Measurements from ENCODE around the gene DACT3. TPM values are rescaled to one million over a fixed set of nuclear protein-coding genes. Genes with fewer than 3 reads are reported as not detected.

Gene DACT3
- total RNA-seq, 6 donors from 2014 or later: 1.8 to 12.0 (median 4.0) TPM

DNA sequence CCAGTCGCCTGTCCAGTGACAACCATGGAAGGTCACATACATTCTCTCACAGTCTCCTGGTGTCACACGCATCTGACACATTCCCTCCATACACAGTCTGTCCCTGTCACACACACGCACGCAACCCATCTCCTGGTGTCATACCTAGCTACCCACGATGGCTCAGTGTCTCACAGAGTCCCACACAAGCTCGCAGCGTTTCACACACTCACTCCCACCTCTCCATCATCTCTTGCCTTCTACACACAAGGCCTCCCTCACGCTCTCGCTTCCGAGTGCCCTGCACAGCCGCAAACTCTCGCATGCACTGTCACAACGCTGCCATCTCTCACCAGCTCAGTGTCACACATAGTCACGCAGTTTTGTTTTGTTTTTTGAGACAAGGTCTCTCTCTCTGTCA is 23.8 kb downstream of the DACT3 start:
- DNase-seq (no peak), ATAC-seq (ENCODE audit: low FRiP score in 2 of 2) (no peak)
- no peaks in the 10 kb centered on the region for H3K36me3 ChIP-seq
- TF ChIP-seq POLR2AphosphoS5 (IDR thresholded peaks at IDR 0.05) (no peak), POLR2A (IDR thresholded peaks at IDR 0.05) (no peak), EP300 (IDR thresholded peaks at IDR 0.05) (no peak)
- TF ChIP-seq, protein P1, sequence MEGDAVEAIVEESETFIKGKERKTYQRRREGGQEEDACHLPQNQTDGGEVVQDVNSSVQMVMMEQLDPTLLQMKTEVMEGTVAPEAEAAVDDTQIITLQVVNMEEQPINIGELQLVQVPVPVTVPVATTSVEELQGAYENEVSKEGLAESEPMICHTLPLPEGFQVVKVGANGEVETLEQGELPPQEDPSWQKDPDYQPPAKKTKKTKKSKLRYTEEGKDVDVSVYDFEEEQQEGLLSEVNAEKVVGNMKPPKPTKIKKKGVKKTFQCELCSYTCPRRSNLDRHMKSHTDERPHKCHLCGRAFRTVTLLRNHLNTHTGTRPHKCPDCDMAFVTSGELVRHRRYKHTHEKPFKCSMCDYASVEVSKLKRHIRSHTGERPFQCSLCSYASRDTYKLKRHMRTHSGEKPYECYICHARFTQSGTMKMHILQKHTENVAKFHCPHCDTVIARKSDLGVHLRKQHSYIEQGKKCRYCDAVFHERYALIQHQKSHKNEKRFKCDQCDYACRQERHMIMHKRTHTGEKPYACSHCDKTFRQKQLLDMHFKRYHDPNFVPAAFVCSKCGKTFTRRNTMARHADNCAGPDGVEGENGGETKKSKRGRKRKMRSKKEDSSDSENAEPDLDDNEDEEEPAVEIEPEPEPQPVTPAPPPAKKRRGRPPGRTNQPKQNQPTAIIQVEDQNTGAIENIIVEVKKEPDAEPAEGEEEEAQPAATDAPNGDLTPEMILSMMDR (IDR thresholded peaks at IDR 0.05): no peak
- peaks cover 0 to 15% (median 0%) of the 10 kb centered on the region in 4 donors for H3K27me3 ChIP-seq
- H3K4me1 ChIP-seq: peaks cover 33 to 49% (median 38%) of the 10 kb centered on the region in 4 donors
- H3K9me3 ChIP-seq: no peaks in the 10 kb centered on the region
- WGBS, 2 donors: 76 to 83% methylated on average over 14 of the region's 14 CpGs
- no peak overlapping the region for H3K27ac ChIP-seq
- H3K4me3 ChIP-seq: no peak overlapping the region

GRCh38 chr19:46635920-46636761 is 24.8 kb downstream of the DACT3 start, which contains the start of gene GNG8:
GNG8 (minus strand) TSS chr19:46636202; CDS start chr19:46634682, 1,520 bp downstream.
- H3K4me3 ChIP-seq: no peak within 1 kb of the TSS
- ATAC-seq (ENCODE audit: low FRiP score in 2 of 2) (no peak), DNase-seq (peak in 1 of 2 donors; percentile 83)
- H3K27ac ChIP-seq: no peak within 1 kb of the TSS
- H3K27me3 ChIP-seq: peaks cover 0 to 15% (median 0%) of the 10 kb centered on the region in 4 donors
- H3K36me3 ChIP-seq: no peaks in the 10 kb centered on the region
- no peaks in the 10 kb centered on the region for H3K9me3 ChIP-seq
- WGBS, 2 donors: 26 to 38% methylated on average over 18 to 31 of the region's 34 CpGs
- peaks cover 33 to 49% (median 38%) of the 10 kb centered on the region in 4 donors for H3K4me1 ChIP-seq
- TF ChIP-seq POLR2A (IDR thresholded peaks at IDR 0.05) (no peak), POLR2AphosphoS5 (IDR thresholded peaks at IDR 0.05) (no peak), EP300 (IDR thresholded peaks at IDR 0.05) (no peak)
- TF ChIP-seq, protein P1 (IDR thresholded peaks at IDR 0.05): no peak

DNA sequence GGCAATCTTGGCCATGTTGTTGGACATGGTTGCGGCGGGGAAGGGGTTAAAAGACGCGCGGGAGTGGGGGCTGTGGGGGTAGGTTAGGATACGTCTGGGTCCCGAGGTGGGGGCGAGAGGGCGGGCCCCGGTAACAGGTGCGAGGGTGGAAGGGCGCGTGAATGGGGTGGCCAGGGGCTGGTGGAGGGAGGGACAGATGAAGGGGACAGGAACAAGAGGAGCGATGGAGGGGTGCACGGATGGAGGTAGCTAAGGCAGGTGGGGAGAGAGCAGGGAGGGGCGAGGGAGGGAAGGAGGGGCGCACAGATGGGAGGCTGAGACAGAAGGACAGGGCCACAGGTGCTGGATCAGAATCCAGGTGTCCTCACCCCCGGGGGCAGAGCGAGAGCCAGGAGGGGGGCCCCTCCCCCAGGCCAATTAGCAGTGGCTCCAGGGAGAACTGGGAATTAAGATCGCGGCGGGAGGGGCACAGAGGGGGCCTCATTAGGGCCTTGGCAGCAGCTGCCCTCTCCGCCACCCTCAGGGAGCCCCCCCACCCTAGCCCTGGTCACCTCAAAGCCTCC is 26.2 kb downstream of the DACT3 start:
- TF ChIP-seq, protein P1 (IDR thresholded peaks at IDR 0.05): no peak
- TF ChIP-seq POLR2A (IDR thresholded peaks at IDR 0.05) (no peak), EP300 (IDR thresholded peaks at IDR 0.05) (no peak), POLR2AphosphoS5 (IDR thresholded peaks at IDR 0.05) (no peak)
- Histone ChIP-seq H3K36me3 (no peaks in the 10 kb centered on the region), H3K27ac (no peak overlapping the region), H3K4me1 (peaks cover 32 to 44% (median 37%) of the 10 kb centered on the region in 4 donors), H3K4me3 (peak overlapping the region in 3 of 4 donors; percentile 20 to 30 (median 29)), H3K9me3 (no peaks in the 10 kb centered on the region), H3K27me3 (peaks cover 0 to 11% (median 0%) of the 10 kb centered on the region in 4 donors)
- 8 to 14% methylated on average over 13 to 23 of the region's 23 CpGs for WGBS, 2 donors
- ATAC-seq (ENCODE audit: low FRiP score in 2 of 2): no peak
- DNase-seq: peak in 1 of 2 donors; percentile 74

DNA sequence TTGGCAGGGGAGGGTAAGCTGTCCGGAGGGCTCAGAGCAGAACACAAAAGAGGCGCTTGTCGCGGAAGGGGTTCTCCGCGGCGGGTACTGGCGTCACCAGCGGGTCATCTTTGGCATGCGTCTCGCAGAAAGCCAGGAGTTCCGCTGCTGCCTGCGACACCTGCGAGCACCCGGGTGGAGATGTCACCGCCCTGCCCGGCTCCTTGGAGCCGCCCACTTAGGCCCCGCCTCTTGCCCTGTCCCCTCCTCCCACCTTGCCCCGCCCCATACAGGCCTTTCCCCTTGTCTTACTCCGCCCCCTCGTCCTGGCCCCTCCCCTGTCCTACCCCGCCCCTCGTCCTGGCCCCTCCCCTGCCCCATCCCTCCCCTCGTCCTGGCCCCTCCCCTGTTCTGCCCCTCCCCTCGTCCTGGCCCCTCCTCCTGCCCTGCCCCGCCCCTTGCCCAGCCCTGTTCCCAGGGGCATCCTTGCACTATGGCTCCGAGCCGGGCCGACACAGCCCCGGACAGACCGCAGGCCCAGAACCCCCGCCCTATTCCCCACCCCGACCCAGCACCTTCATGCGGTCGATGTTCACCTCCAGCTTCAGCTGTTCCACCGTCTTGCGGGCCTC is 26.8 kb downstream of the DACT3 start:
- H3K27ac ChIP-seq: peak overlapping the region in 2 of 4 donors; percentile 8 to 9
- H3K27me3 ChIP-seq: peaks cover 0 to 5% (median 0%) of the 10 kb centered on the region in 4 donors
- ATAC-seq (ENCODE audit: low FRiP score in 2 of 2) (peak; percentile 68 to 92), DNase-seq (peak; percentile 92 to 94)
- peak overlapping the region in 3 of 4 donors; percentile 20 to 30 (median 29) for H3K4me3 ChIP-seq
- H3K9me3 ChIP-seq: no peaks in the 10 kb centered on the region
- H3K36me3 ChIP-seq: no peaks in the 10 kb centered on the region
- 0 to 12% methylated on average over 1 to 27 of the region's 38 CpGs for WGBS, 2 donors
- peaks cover 28 to 38% (median 31%) of the 10 kb centered on the region in 4 donors for H3K4me1 ChIP-seq
- TF ChIP-seq POLR2A (IDR thresholded peaks at IDR 0.05) (no peak), EP300 (IDR thresholded peaks at IDR 0.05) (no peak), POLR2AphosphoS5 (IDR thresholded peaks at IDR 0.05) (no peak)
- TF ChIP-seq, protein P1 (IDR thresholded peaks at IDR 0.05): no peak

Data from upper lobe of left lung (tissue), 6 donors.